NCI-H1048 (cell line): ENCODE measurements around the gene TRPV3.
"Not testable (repeated sequence)": the region's sequence is repeated elsewhere in the genome, so short reads cannot be mapped to it uniquely, and the experiment has no call there.

Experiments used
- DNase-seq: peaks from one replicate; lab custom pipeline; 2025; lab: John Stamatoyannopoulos, UW

Gene TRPV3

GRCh38 chr17:3524024-3524423 lies 33.6 kb downstream of the TRPV3 start:
- no peak for DNase-seq

GRCh38 chr17:3519472-3519871 lies 38.1 kb downstream of the TRPV3 start:
- not testable (repeated sequence) for DNase-seq

GRCh38 chr17:3514873-3515272 lies 42.7 kb downstream of the TRPV3 start:
- DNase-seq: no peak

- not testable (repeated sequence) for DNase-seq
These were observed 43.4 kb downstream of the TRPV3 start for GRCh38 chr17:3514167-3514566.

GRCh38 chr17:3513305-3514035 lies 44.1 kb downstream of the TRPV3 start:
- no peak for DNase-seq

GRCh38 chr17:3512505-3513171 lies 45.0 kb downstream of the TRPV3 start:
- DNase-seq: no peak

GRCh38 chr17:3511852-3512504 lies 45.6 kb downstream of the TRPV3 start:
- no peak for DNase-seq

GRCh38 chr17:3510090-3510489 lies 47.5 kb downstream of the TRPV3 start:
- no peak for DNase-seq

- DNase-seq: no peak
These were observed 49.7 kb downstream of the TRPV3 start for GRCh38 chr17:3507869-3508268.

- no peak for DNase-seq
These were observed 50.5 kb downstream of the TRPV3 start for GRCh38 chr17:3507071-3507470.

- DNase-seq: no peak
These were observed 51.6 kb downstream of the TRPV3 start for GRCh38 chr17:3506054-3506453.

- DNase-seq: no peak
These were observed 52.6 kb downstream of the TRPV3 start for GRCh38 chr17:3505008-3505407.

- no peak for DNase-seq
These were observed 54.3 kb downstream of the TRPV3 start for GRCh38 chr17:3503285-3503684.

- DNase-seq: no peak
These were observed 55.1 kb downstream of the TRPV3 start for GRCh38 chr17:3502466-3502865.

GRCh38 chr17:3501344-3501743 lies 56.3 kb downstream of the TRPV3 start:
- no peak for DNase-seq

GRCh38 chr17:3497101-3497500 lies 60.5 kb downstream of the TRPV3 start:
- DNase-seq: no peak

- no peak for DNase-seq
These were observed 72.0 kb downstream of the TRPV3 start for GRCh38 chr17:3485481-3486068.

GRCh38 chr17:3482852-3483251 lies 74.8 kb downstream of the TRPV3 start:
- DNase-seq: no peak

GRCh38 chr17:3479988-3480387 lies 77.6 kb downstream of the TRPV3 start:
- DNase-seq: no peak

GRCh38 chr17:3475812-3476610 lies 81.6 kb downstream of the TRPV3 start, which contains the start of gene ASPA:
Gene ASPA, plus strand, starts transcription at chr17:3475997. Its CDS starts 163 bp downstream, at chr17:3476160.
- no peak for DNase-seq

GRCh38 chr17:3475251-3475685 lies 82.3 kb downstream of the TRPV3 start:
- DNase-seq: no peak

GRCh38 chr17:3474212-3474611 lies 83.4 kb downstream of the TRPV3 start:
- DNase-seq: no peak
